GM19467 (cell line): ENCODE data around the gene SHISAL2A.

ENCODE experiments used
- ATAC-seq: cut with Tn5 transposase; IDR thresholded peaks from one replicate; pipeline ENCODE4 v1.9.1; 2021; ENCODE audit warnings: mild to moderate bottlenecking, moderate library complexity; ENCODE audit not compliant: unreplicated experiment

Gene SHISAL2A

DNA sequence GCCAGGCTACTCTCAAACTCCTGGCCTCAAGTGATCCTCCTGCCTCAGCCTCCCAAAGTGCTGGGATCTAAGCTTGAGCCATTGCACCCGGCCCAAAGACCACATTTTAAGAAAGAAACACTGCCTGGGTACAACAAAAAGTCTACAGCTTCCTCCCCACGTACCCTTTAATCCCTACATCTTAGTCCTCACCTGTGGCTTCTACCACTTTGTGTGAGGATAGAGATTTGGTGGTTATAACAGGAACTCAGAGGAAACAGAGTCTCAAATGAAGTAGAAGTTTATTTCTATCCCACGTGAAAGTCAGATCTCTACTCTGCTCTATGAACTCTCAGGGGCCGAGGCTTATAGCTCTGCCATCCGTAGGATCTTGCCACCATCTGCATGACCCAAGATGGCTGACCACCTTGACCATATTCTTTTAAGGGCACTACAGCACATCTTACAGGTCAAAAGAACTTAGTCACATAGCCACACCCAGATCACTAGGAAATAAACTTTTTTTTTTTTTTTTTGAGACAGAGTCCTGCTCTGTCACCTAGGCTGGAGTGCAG, 17.4 kb upstream of the SHISAL2A start:
- ATAC-seq: no peak

DNA sequence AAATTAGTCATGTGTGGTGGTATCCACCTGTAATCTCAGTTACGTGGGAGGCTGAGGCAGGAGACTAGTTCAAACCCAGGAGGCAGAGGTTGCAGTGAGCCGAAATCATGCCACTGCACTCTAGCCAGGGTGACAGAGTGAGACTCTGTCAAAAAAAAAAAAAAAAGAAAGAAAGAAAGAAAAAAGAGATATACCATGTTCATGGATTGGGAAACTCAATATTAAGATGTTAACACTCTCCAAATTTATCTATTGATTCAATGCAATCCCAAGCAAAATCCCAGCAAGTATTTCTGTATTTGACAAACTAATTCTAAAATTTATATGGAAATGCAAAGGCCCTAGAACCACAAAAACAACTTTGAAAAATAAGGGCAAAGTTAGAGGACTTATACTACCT, 11.0 kb upstream of the SHISAL2A start:
- no peak for ATAC-seq

DNA sequence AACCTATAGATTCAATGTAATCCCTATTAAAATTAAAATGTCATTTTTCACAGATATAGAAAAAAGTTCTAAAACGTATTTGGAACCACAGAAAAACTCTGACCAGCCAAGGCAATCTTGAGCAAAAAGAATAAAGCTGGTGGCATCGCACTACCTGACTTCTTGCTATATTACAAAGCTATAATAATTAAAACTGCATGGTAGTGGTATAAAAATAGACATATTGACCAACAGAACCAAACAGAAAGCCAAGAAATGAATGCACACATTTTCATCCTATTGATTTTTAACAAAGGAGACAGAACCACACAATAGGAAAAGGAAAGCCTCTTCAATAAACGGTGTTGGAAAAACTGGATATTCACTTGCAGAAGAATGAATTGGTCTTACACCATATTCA, 9.2 kb upstream of the SHISAL2A start:
- no peak for ATAC-seq

DNA sequence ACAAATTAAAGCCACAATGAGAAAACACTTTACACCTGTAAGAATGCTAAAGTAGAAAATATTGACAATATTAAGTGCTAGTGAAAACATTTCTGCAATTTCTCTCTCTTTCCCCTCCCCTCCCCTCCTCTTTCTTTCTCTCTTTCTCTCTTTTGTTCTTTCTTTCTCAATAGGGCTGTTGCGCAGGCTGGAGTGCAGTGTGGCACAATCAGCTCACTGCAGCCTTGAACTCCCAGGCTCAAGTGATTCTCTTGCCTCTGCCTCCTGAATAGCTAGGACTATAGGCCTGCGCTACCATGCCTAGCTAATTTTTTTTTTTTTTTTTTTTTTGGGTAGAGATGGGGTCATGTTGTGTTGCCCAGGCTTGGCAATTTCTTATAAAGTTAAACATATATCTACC, 5.9 kb upstream of the SHISAL2A start:
- ATAC-seq: no peak

DNA sequence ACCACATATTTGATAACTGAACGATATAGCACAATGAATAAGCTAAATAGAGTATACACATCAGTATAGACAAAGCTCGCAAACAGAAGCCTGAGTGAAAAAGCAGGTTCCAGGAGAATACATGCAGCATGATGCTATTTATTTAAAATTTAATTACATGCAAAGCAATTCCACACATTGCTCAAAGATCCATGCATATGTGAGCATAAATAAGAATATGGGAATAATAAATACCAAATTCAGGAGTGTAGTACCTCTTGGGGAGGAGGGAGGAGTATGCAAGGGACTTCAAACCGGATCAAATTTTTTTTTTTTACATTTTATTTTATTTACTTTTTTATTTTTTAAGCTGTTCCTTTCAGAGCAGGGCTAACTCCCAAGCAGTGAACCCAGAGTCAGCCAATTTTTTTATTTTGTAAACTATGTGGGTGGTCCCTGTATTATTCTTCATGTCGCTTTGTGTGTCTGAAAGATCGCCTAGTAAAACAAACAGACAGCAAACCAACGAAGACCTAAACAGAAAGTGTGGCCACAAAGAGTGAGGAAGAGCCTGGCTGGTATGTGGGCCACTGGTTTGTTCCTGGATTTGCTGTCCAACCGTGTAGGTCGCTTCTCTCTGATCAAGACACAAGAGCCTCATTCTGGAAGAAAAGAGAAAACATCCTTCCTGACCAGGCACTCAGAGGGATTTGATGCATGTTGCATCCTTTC, 4.2 kb upstream of the SHISAL2A start:
- ATAC-seq: no peak

DNA sequence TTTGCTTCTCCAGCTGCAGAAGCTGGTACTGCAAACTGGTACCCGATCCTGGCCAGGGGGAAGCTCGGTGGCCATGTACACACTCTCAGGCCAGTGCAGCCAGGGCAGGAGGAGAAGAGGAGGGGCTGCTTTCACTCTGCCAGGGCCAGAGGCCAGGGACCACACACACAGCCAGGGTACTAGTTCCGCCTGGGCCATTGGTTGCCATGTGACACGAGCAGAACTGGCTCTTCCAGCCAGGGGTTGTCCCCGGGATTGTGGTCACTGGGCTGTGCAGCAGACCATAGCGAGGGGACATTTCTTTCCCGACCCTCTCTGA, 3.7 kb upstream of the SHISAL2A start:
- no peak for ATAC-seq

DNA sequence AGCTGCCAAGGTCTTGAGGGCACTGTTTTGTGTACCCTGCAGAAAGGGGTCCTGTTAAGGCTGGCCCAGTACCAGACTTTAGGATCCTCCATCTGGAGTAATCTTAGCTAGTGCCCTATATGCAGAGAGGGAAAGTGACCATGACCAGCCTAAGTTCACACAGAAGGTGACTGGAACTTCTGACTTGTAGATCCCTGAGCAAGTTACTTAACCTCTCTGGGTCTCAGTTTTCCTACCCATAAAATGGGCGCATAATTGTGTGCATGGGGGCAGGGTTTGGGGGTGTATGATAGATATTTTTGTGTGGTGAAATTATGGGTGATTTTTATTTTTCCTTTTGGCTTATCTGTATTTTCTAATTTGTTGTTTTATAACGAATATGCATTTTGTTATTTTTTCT, 3.3 kb upstream of the SHISAL2A start:
- ATAC-seq: no peak

DNA sequence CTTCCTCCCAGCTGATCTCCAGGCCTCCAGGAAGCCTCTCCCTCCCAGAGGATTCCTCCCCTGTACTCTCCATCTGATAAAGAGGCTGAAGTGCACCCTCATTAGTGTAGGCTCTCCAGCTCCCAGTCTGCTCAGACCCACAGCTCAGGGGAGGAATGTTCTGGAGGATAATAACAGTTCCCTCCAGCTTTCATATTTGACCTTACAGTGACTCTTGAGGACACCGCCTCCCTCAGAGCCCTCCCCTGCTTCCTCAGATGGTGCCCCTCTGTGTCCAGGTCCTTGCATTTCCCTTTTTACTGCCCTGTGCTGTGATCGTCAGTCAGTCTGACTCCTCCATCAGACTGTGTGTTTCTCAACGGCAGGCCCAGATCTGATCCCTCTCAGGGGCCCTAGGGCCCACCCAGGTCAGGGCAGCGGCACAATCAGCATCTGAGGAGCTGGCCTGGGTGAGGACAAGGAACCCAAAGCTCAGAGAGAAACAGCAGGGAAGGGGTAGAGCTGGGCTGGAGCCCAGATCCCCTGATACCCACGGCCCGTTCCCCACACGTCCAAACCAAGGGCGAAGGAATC, 1.1 kb upstream of the SHISAL2A start:
- no peak for ATAC-seq

DNA sequence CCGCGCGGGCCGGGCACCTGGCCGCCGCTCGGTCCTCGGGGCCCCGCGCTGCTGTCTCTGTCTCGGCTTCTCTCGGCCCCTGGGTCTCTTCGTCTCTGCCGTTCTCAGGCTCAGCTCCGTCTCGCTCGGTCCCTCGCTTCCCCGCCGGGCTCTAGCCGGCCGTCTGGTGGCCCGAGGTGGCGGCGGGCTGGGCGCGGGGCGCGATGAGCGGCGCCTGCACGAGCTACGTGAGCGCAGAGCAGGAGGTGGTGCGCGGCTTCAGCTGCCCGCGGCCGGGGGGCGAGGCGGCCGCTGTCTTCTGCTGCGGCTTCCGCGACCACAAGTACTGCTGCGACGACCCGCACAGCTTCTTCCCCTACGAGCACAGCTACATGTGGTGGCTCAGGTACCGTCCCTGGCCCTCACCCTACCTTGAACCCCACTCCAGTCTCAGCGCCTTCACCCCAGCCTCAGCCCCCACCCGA, 355 bp downstream of the SHISAL2A start:
- ATAC-seq: no peak

DNA sequence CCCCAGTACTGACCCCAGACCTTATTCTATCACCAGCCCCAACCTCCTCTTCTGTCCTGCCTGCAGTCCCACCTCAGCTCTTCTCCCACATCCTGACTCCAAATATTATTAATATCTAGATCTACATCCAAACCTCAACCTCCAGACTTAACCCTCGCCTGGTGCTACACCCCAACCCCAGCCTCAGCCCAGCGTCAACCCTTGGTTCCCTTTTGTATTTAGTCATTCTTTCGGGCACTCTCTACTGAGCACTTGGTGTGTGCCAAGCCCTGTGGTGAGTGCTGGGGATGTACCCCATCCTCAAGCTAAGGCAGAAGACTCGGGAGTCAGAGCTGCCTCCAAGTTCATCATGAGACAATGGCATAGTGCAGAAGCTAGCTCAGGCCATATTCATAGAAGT, 1.1 kb downstream of the SHISAL2A start:
- ATAC-seq: no peak

DNA sequence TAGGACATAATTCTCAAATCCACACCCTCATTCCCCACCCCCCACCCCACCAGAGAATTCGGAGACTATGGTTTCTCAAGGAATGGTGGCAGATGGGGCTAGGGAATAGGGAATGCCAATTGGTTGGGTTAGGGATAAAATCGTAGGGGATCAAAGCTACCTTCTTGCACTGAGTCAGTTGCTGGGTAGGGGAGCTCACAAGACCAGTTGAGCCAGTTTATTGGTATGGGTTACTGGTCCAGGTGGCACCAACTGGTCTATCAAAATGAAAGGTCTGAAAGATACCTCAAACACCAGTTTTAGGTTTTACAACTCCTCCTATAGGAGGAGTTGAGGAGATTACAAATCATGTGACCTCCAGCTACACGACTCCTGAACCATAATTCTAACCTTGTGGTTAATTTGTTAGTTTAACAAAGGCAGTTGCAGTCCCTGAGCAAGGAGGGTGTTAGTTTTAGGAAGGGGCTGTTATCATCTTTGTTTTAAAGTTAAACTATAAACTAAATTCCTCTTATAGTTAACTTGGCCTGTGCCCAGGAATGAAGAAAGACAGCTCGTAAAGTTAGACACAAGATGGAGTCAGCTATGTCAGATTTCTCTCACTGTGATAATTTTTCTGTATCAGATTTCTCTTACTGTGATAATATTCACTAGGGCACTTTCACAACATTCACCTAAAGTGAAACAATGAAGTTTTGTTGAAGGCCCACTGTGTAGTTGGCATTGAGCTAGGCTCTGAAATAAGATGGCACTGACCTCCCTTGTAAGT, 2.5 kb downstream of the SHISAL2A start:
- ATAC-seq: no peak

DNA sequence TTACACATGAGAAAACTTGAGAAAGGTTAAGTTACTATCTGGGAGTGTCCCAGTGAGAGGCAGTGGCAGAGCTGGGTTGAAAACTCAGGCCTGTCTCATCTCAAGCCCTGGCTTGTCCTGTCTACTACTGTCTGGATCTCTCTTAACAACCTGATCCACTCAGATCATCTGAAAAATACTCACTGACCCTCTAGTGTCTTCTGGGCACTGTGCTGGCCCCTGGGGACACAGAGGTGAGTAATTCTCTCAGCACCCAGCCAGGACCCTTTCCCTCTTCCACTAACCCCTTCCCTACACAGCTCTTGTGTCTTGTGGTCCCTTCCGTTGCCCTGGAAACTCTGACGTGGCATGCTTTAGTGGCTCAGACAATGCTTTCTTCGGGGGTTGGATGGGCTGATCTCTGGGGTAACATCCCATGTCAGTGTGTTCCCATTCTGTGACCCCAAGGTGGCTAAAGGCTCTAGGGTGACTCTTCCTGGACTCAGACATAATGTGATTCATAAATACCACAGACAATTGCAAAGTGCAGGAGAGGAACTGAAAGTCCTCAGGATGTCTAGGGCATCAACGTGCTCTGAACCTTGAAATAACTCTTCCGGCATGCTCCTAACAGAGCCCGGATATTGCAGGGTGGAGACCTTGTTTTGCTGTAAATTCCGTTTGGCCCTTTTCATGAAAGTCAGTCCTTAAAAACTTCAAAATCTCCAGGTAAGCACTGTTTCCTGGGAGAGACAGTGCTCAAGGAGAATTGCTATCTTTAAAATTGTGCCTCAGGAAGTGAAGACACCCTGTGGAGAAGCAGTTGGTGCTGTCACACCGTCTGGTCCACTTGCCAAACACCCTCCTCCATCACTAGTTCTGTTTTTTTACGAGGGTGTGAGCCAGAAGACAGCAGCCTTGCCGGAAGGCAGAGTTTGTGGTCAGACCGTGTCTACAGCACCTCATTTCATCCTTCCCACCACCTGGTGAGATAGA, 4.0 kb downstream of the SHISAL2A start:
- ATAC-seq: peak; percentile 79

DNA sequence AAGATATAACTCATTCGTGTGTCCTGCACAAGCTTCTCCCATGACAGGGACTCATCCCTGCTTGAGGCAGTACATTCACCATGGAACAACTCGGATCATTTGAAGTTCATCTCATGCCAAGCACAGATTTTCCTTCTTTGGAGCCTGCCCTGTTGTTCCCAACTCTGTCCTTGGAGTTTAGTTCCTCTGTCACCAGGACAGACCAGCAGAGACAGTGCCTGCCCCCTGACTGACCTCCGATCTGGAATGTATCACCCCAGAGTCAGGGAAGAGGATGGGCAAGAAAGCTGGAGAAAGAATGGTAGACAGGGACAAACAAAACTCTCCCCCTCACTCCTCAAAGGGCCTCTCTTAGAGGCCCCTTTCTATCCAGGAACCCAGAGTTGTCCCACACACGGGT, 5.0 kb downstream of the SHISAL2A start:
- ATAC-seq: no peak

DNA sequence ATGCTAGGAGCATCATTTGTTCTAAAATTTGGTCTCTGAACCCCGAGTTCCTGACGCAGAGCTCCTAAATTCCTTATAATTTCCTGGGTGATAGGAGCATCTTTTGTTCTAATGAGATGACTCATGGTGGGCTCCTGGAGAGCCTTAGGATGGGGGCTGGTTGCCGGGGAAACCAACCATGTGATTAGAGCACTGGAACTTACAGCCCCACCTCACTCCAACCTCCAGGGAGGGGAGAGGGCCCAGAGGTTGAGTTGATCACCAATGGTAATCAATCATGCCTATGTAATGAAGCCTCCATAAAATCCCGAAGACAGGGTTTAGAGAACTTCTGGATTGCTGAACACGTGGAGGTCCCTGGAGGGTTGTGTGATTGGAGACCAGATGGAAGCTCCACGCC, 7.7 kb downstream of the SHISAL2A start:
- ATAC-seq: no peak

DNA sequence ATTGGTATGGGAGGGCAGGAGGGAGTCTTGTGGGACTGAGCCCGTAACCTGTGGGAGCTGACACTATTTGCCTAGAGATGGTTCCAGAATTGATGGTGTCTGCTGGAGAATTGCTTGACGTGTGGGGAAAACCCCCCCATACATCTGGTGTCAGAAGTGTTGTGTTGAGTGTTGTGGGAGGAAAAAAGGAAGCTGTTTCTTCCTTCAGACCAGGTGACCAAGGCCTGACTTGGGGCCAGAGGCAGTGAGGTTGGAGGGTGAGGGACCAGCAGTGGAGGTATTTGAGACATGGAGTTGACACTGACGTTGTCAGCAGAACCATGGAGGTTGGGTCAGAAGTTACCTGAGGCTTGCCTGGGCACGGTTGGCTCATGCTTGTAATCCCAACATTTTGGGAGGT, 8.3 kb downstream of the SHISAL2A start:
- no peak for ATAC-seq

DNA sequence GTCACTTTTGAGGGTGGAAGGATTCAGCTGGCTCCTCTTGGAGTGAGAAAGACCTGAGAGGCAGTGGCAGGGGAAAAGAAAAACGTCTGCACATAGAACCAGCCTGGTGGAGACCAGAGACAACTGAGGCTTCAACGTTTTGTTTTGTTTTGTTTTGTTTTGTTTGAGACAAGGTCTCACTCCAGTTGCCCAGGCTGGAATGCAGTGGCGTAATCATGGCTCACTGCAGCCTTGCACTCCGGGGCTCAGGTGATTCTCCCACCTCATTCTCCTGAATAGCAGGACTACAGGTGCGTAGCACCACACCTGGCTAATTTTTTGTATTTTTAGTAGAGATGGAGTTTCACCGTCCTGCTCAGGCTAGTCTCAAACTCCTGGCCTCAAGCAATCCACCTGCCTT, 12.3 kb downstream of the SHISAL2A start:
- no peak for ATAC-seq

DNA sequence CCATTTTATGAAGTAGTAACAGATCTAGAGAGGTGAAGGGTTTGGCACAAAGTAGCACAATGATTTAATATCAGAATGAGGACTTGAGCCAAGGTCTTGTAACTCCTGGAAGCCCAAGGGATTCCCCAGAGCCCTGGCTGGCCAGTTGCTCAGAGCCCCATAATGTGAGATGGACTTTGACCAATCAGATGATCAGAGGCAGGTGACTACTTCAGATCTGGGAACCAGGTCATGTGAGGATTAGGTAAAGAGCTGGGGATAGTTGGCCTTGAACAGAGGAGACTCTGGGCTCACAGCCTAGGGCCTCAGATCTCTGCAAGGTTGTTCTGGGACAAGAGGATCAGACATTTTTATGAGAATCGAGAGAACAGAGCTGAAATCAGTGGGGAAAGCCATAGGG, 18.9 kb downstream of the SHISAL2A start:
- no peak for ATAC-seq

DNA sequence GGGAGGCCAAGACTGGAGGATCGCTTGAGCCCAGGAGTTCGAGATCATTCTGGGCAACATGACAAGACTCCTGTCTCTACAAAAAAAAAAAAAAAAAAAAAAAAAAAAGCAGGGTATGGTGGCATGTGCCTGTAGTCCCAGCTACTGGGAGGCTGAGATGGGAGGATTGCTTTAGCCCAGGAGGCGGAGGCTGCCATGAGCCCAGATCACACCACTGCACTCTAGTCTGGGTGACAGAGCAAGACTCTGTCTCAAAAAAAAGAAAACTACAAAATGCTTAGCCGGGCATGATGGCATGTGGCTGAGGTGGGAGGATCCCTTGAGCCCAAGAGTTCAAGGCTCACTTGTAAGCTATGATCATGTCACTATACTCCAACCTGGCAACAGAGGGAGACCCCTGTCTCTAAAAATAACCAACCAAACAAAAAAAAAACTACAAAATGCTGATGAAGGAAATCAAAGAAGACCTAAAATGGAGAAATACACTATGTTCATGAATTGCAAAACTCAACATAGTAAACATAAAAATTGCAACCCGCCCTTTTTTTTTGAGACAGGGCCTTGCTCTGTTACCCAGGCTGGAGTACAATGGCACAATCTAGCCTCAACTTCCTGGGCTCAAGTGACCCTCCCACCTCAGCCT, 20.4 kb downstream of the SHISAL2A start:
- no peak for ATAC-seq

DNA sequence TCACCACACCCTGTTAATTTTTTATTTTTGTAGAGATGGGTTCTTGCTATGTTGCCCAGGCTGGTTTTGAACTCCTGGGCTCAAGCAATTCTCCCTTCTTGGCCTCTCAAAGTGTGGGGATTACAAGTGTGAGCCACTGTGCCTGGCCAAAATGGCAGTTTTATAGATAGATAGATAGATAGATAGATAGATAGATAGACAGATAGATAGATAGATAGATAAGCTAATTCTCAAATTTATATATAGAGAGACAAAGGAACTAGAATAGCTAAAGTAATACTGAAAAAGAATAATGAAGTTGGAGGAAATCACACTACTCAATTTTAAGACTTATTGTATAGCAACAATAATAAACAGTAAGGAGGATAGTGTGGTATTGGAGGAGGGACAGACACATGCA, 21.1 kb downstream of the SHISAL2A start:
- no peak for ATAC-seq

DNA sequence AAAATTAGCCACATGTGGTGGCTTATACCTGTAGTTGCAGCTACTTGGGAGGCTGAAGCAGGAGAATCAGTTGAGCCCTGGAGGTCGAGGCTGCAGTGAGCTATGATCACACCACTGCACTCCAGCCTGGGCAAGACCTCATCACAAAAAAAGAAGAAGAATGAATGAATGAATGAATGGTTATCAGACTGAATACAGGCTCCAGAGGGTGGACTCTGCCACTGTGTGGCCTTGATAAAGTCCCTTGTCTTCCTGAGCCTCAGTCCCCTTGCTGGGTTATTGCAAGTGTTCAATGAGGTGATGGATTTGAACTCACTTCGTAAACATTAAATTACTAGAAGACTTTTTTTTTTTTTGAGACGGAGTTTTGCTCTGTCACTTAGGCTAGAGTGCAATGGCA, 24.7 kb downstream of the SHISAL2A start:
- ATAC-seq: no peak
